HepG2 (cell line): Measurements from ENCODE around the gene CEBPB. TPM values are rescaled to one million over a fixed set of nuclear protein-coding genes. Genes with fewer than 3 reads are reported as not detected.

ENCODE experiments used
- GATAD2A ChIP-seq: IDR thresholded peaks from 2 replicates; pipeline ENCODE4 v1.6.1; 2016
- NCOR1 ChIP-seq: fragments of 200-600 bp; sonication (generic); IDR thresholded peaks from 2 replicates; pipeline ENCODE4 v1.7.0; 2017; ENCODE audit warnings: antibody characterized with exemption, low read length, borderline replicate concordance
- NFAT5 ChIP-seq: sonication (generic); formaldehyde crosslinking; IDR thresholded peaks from 2 replicates; pipeline ENCODE4 v1.4.0; 2020; ENCODE audit warnings: missing genetic modification reagents
- ZNF160 ChIP-seq: sonication (generic); formaldehyde crosslinking; IDR thresholded peaks from 2 replicates; pipeline ENCODE4 v1.8.0; 2022; ENCODE audit warnings: mild to moderate bottlenecking, inconsistent platforms, missing genetic modification reagents
- ZNF318 ChIP-seq: sonication (generic); formaldehyde crosslinking; IDR thresholded peaks from 2 replicates; pipeline ENCODE4 v1.4.0; 2020; ENCODE audit warnings: mild to moderate bottlenecking, missing genetic modification reagents
- ZNF512B ChIP-seq: sonication (generic); formaldehyde crosslinking; IDR thresholded peaks from 2 replicates; pipeline ENCODE4 v1.5.1; 2020; ENCODE audit warnings: missing genetic modification reagents, mild to moderate bottlenecking, borderline replicate concordance
- ZNF720 ChIP-seq: sonication (generic); formaldehyde crosslinking; IDR thresholded peaks from 2 replicates; pipeline ENCODE4 v1.4.0; 2020; ENCODE audit warnings: missing genetic modification reagents
- ZNF75D ChIP-seq: sonication (generic); formaldehyde crosslinking; IDR thresholded peaks from 2 replicates; pipeline ENCODE4 v1.8.1; 2023; ENCODE audit warnings: missing genetic modification reagents, mild to moderate bottlenecking, borderline replicate concordance
- ZSCAN31 ChIP-seq: sonication (generic); formaldehyde crosslinking; IDR thresholded peaks from 2 replicates; pipeline ENCODE4 v1.5.0; 2020; ENCODE audit warnings: low read depth, mild to moderate bottlenecking, missing genetic modification reagents
- polyA plus RNA-seq, 8 experiments: library from polyadenylated mRNA; depleted of rRNA in 3 of 8; stranded (reverse) in 7 of 8; unstranded in 1 of 8; fragments of >200 nt; fragmentation: Illumina TruSeq in 4 of 8; extraction: Trizol in 4 of 8; gene quantifications; 2 replicates each; pipeline versions ENCODE4 v1.2.1 to v1.2.3, GENCODE V29; 2011 to 2016; ENCODE audit warnings: low read depth in 4 of 8, missing spikeins in 1 of 8, mixed read lengths in 1 of 8; ENCODE audit not compliant: insufficient read depth in 1 of 8
- total RNA-seq, 5 experiments: library from RNA; depleted of rRNA; stranded (reverse); fragments of >200 nt; fragmentation: Illumina TruSeq; extraction: Trizol; gene quantifications; 2 replicates each; pipeline ENCODE4 v1.2.3, GENCODE V29; 2016; ENCODE audit warnings: low read depth in 1 of 5

Gene CEBPB
- total and polyA plus RNA-seq, 2 of the 13 experiments (the other 11 are each of a cell fraction or from before 2014, with no cell fraction given) = 18.5 to 28.2 TPM

DNA sequence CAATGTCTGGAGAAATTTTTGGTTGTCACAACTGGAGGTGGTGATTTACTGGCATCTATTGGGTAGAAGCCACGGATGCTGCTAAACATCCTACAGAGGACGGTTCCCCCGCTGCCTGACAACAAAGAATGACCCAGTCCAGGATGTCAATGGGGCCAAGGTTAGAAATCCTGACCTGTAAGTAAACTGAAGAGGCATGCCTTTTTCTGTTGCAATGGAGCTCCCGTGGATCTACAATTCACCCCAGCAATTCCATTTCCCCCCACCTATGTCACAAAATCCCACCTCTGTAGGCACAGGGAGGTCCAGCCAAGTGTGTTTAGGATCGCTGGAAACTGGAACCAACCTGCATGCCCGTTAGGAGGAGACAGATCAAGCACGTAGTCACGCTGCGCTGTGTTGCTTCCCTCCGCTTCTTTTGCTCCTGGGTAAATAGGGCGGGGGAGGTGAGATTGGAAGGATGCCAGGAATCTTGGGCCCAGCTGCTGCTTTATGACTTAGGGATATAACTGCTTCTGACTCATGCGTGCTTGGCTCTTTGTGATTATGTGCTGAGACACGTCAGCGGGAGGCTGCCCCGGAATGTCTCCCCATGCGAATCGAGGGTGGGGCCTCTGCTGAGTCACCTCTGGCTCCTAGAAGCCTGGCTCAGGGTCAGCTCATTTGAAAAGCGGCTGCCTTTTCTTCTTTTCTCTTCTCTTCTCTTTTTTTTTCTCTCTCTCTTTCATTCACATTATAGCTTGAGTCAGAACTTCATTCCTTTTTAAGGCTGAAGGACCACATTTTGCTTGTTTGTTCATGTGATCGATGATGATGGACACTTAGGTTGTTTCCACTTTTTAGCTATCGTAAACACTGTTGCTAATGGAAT lies 24.7 kb upstream of the CEBPB start (continued):
- peak; percentile 99 for TF ChIP-seq ZNF512B (CRISPR knock-in tag)
- TF ChIP-seq ZSCAN31 = peak; percentile 96
- TF ChIP-seq ZNF720 (CRISPR knock-in tag) = no peak
- TF ChIP-seq NFAT5 = no peak; the same call in 1 of the 2 replicates
- peak; percentile 74 for TF ChIP-seq ZNF160
- peak; percentile 92 for TF ChIP-seq GATAD2A
- TF ChIP-seq ZNF75D = no peak
- TF ChIP-seq ZNF318 (CRISPR knock-in tag) = peak; percentile 96; the same call in 1 of the 2 replicates
- TF ChIP-seq NCOR1 = peak; percentile 87
